Keratinocyte (primary cell): Measurements from ENCODE around the gene ATP5F1E. TPM values are rescaled to one million over a fixed set of nuclear protein-coding genes. Genes with fewer than 3 reads are reported as not detected.

Experiments used
- DNase-seq: peaks from one replicate; pipeline ENCODE4 v3.0.0-alpha.2; 2011; ENCODE audit warnings: low read depth, missing footprints, low spot score
- FAIRE-seq: peaks from 2 replicates; lab custom pipeline; 2011; peaks lifted over from hg19 to GRCh38; lab: Jason Lieb, UNC
- H2AFZ ChIP-seq: 2 replicates; pipeline ENCODE4 v1.6.0; 2012; ENCODE audit warnings: low read length, control low read depth, inconsistent platforms; ENCODE audit not compliant: control insufficient read depth
- H3K27ac ChIP-seq: 2 replicates; pipeline ENCODE4 v1.5.1; 2011; ENCODE audit warnings: low read length; ENCODE audit not compliant: control insufficient read depth, insufficient read depth
- H3K27me3 ChIP-seq: 3 replicates; pipeline ENCODE4 v1.6.0; 2011; ENCODE audit warnings: low read length; ENCODE audit not compliant: control insufficient read depth, insufficient read depth; ENCODE audit errors: extremely low read depth
- H3K36me3 ChIP-seq, 2 experiments: 2 replicates in 1 of 2; 3 replicates in 1 of 2; pipeline ENCODE4 v1.5.1; 2011; ENCODE audit warnings: low read length in 2 of 2, mild to moderate bottlenecking in 1 of 2; ENCODE audit not compliant: control insufficient read depth in 2 of 2, insufficient read depth in 2 of 2; ENCODE audit errors: extremely low read depth in 1 of 2
- H3K4me1 ChIP-seq: 3 replicates; pipeline ENCODE4 v1.5.1; 2011; ENCODE audit warnings: low read length; ENCODE audit not compliant: control insufficient read depth, insufficient read depth; ENCODE audit errors: extremely low read depth
- H3K4me2 ChIP-seq: 3 replicates; pipeline ENCODE4 v1.6.0; 2011; ENCODE audit warnings: low read depth, low read length; ENCODE audit not compliant: control insufficient read depth, insufficient read depth; ENCODE audit errors: extremely low read depth
- H3K4me3 ChIP-seq, 3 experiments: fragments of 200-600 bp in 1 of 3; sonication (generic) in 1 of 3; 2 replicates in 2 of 3; 3 replicates in 1 of 3; pipeline ENCODE4 v1.5.1; 2011 to 2016; ENCODE audit warnings: low read length in 3 of 3, mild to moderate bottlenecking in 3 of 3, control low read depth in 2 of 3, inconsistent platforms in 1 of 3, low read depth in 1 of 3, mixed read lengths in 1 of 3, mixed run types in 1 of 3, moderate library complexity in 1 of 3; ENCODE audit not compliant: control insufficient read depth in 2 of 3, insufficient read depth in 2 of 3; ENCODE audit errors: extremely low read depth in 1 of 3
- H3K79me2 ChIP-seq: 2 replicates; pipeline ENCODE4 v1.6.0; 2012; ENCODE audit warnings: low read length; ENCODE audit not compliant: control insufficient read depth, insufficient read depth
- H3K9ac ChIP-seq: 3 replicates; pipeline ENCODE4 v1.6.0; 2011; ENCODE audit warnings: low read length; ENCODE audit not compliant: control insufficient read depth, insufficient read depth; ENCODE audit errors: extremely low read depth
- H3K9me1 ChIP-seq: 3 replicates; pipeline ENCODE4 v1.6.0; 2011; ENCODE audit warnings: low read length; ENCODE audit not compliant: control insufficient read depth, insufficient read depth; ENCODE audit errors: extremely low read depth
- H3K9me3 ChIP-seq: 2 replicates; pipeline ENCODE4 v1.5.1; 2012; ENCODE audit warnings: low read depth, low read length; ENCODE audit not compliant: control insufficient read depth
- H4K20me1 ChIP-seq: 3 replicates; pipeline ENCODE4 v1.6.0; 2011; ENCODE audit warnings: low read length; ENCODE audit not compliant: control insufficient read depth, insufficient read depth; ENCODE audit errors: extremely low read depth
- EZH2 ChIP-seq: IDR thresholded peaks from one replicate; pipeline ENCODE4 v1.6.1; 2012; ENCODE audit warnings: inconsistent platforms, mild to moderate bottlenecking, low read length, moderate library complexity
- dilution Hi-C: fragments of 300-500 bp; cut with MboI; formaldehyde crosslinking; loops from one replicate; pipeline ENCODE4 v1.7.0; 2020; ENCODE audit warnings: low sequenced_read_pairs; ENCODE audit not compliant: extremely low pct_ligation_motif_present
- polyA plus RNA-seq, 5 experiments: library from polyadenylated mRNA; depleted of rRNA in 3 of 5; stranded (reverse) in 3 of 5; stranded (forward) in 1 of 5; unstranded in 1 of 5; fragments of >200 nt; gene quantifications; 1 replicate in 1 of 5; 2 replicates in 3 of 5; 3 replicates in 1 of 5; pipeline versions ENCODE4 v1.2.1 to v1.2.3, GENCODE V29; 2011 to 2012; ENCODE audit warnings: missing spikeins in 2 of 5, low read depth in 1 of 5, low replicate concordance in 1 of 5
- TF ChIP-seq, protein P1 (sequence below), 3 experiments: IDR thresholded peaks in 1 of 3; conservative IDR thresholded peaks in 1 of 3; optimal IDR thresholded peaks in 1 of 3; 2 replicates in 2 of 3; 3 replicates in 1 of 3; pipeline versions ENCODE3 to v1.5.1; 2011; ENCODE audit warnings: low read length in 3 of 3, mild to moderate bottlenecking in 3 of 3, moderate library complexity in 2 of 3, control low read depth in 1 of 3, inconsistent platforms in 1 of 3; ENCODE audit not compliant: insufficient read depth in 2 of 3; ENCODE audit errors: extremely low read depth in 1 of 3

ATP5F1E gene
- polyA plus RNA-seq, 1 donor (not counting 4 experiments of a cell fraction or from before 2014, with no cell fraction given), result 99.7 TPM

DNA sequence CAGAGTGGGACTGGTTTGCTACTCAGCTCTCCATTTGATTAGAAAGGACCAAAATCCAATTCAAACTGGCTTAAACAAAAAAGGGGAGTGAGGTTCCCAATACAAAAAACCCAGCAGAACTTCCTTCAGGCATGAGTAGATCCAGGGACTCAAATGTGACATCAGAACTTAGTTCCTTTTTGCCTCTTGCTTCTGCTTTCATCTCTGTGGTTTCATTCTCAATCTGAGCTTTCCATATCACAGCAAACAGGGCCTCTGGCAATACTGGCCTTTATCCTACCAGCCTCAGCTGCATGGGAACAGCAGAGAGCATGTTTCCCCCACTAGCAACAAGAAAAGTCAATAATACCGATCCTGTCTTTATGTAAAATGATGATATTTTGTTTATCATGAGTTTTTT lies 39.1 kb upstream of the ATP5F1E start:
- Histone ChIP-seq H3K27ac (no peak overlapping the region), H3K36me3 (no peaks in the 10 kb centered on the region), H4K20me1 (no peaks in the 10 kb centered on the region), H3K4me2 (no peak overlapping the region), H3K9me3 (no peaks in the 10 kb centered on the region), H3K9ac (no peak overlapping the region), H2AFZ (no peak overlapping the region), H3K9me1 (no peaks in the 10 kb centered on the region), H3K4me1 (peaks cover 3% of the 10 kb centered on the region), H3K27me3 (peaks cover 6% of the 10 kb centered on the region), H3K79me2 (no peaks in the 10 kb centered on the region), H3K4me3 (no peak overlapping the region)
- no peak for DNase-seq
- TF ChIP-seq, protein P1, sequence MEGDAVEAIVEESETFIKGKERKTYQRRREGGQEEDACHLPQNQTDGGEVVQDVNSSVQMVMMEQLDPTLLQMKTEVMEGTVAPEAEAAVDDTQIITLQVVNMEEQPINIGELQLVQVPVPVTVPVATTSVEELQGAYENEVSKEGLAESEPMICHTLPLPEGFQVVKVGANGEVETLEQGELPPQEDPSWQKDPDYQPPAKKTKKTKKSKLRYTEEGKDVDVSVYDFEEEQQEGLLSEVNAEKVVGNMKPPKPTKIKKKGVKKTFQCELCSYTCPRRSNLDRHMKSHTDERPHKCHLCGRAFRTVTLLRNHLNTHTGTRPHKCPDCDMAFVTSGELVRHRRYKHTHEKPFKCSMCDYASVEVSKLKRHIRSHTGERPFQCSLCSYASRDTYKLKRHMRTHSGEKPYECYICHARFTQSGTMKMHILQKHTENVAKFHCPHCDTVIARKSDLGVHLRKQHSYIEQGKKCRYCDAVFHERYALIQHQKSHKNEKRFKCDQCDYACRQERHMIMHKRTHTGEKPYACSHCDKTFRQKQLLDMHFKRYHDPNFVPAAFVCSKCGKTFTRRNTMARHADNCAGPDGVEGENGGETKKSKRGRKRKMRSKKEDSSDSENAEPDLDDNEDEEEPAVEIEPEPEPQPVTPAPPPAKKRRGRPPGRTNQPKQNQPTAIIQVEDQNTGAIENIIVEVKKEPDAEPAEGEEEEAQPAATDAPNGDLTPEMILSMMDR (optimal IDR thresholded peaks at IDR 0.05 in 1 of 3, IDR thresholded peaks at IDR 0.05 in 1 of 3, conservative IDR thresholded peaks at IDR 0.05 in 1 of 3; ENCODE audit: extremely low read depth in 1 of 3, insufficient read depth in 2 of 3, low read length in 3 of 3), result no peak
- no peak for TF ChIP-seq EZH2
- dilution Hi-C loops, result no loop called here
- FAIRE-seq, result no peak

DNA sequence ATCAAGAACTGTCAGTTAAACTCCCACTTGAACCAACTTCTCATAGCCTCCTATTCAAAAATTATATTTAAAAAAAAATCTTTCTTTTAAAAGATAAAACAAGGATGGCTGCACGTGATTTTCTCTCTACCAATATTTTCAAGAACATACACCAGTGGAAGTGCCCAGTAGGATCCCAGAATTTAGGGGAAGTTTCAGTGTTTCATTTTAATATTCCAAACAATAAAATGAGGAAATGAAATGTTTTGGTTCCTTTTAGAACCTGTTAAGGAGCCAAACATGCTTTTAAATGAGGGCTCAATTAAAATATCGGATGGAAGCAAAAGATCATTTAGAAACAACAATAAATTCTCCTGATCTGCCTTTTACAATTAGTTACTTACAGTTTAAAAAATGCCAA lies 36.9 kb upstream of the ATP5F1E start:
- FAIRE-seq (no peak), DNase-seq (no peak)
- Histone ChIP-seq H3K4me3 (no peak overlapping the region), H3K9me1 (no peaks in the 10 kb centered on the region), H3K27me3 (no peaks in the 10 kb centered on the region), H3K79me2 (no peaks in the 10 kb centered on the region), H3K4me1 (peaks cover 6% of the 10 kb centered on the region), H3K4me2 (no peak overlapping the region), H2AFZ (no peak overlapping the region), H3K27ac (no peak overlapping the region), H3K9ac (no peak overlapping the region), H3K36me3 (no peaks in the 10 kb centered on the region), H4K20me1 (no peaks in the 10 kb centered on the region), H3K9me3 (no peaks in the 10 kb centered on the region)
- no peak for TF ChIP-seq EZH2
- TF ChIP-seq, protein P1 (optimal IDR thresholded peaks at IDR 0.05 in 1 of 3, IDR thresholded peaks at IDR 0.05 in 1 of 3, conservative IDR thresholded peaks at IDR 0.05 in 1 of 3; ENCODE audit: extremely low read depth in 1 of 3, insufficient read depth in 2 of 3, low read length in 3 of 3), result no peak
- dilution Hi-C loops, result no loop called here
